Testis (tissue), 3 donors: Measurements from ENCODE around the gene VSTM2B. TPM values are rescaled to one million over a fixed set of nuclear protein-coding genes. Genes with fewer than 3 reads are reported as not detected.
"Not testable (repeated sequence)": the region's sequence is repeated elsewhere in the genome, so short reads cannot be mapped to it uniquely, and the experiment has no call there.

Experiments
- DNase-seq: peaks from one replicate; pipeline ENCODE4 v3.0.0-alpha.2; 2019
- H3K27ac ChIP-seq, 2 donors: fragments of 200-600 bp; sonication (generic); one replicate each; pipeline ENCODE4 v1.5.1; 2019
- H3K27me3 ChIP-seq: fragments of 200-600 bp; sonication (generic); one replicate; pipeline ENCODE4 v1.5.1; 2019
- H3K36me3 ChIP-seq: fragments of 200-600 bp; sonication (generic); one replicate; pipeline ENCODE4 v1.5.1; 2017; ENCODE audit warnings: low read depth; ENCODE audit errors: missing control alignments
- H3K4me1 ChIP-seq: fragments of 200-600 bp; sonication (generic); one replicate; pipeline ENCODE4 v1.5.1; 2019
- H3K4me3 ChIP-seq, 2 donors: fragments of 200-600 bp; sonication (generic); one replicate each; pipeline ENCODE4 v1.5.1; 2017 to 2019
- H3K9me3 ChIP-seq: fragments of 200-600 bp; sonication (generic); one replicate; pipeline ENCODE4 v1.5.1; 2017
- CTCF ChIP-seq, 3 experiments: fragments of 450-650 bp in 2 of 3; fragments of 200-600 bp in 1 of 3; sonication (generic) in 1 of 3; IDR thresholded peaks; one replicate each; pipeline ENCODE4 v1.5.1; 2016 to 2019; ENCODE audit warnings: antibody characterized with exemption in 3 of 3, mild to moderate bottlenecking in 2 of 3, moderate library complexity in 1 of 3
- POLR2A ChIP-seq: fragments of 450-650 bp; IDR thresholded peaks from one replicate; pipeline ENCODE4 v1.6.1; 2017; ENCODE audit warnings: antibody characterized with exemption, mild to moderate bottlenecking, moderate library complexity
- WGBS, 2 donors: methylation state at CpG; one replicate each; pipeline ENCODE4 v1.1.5; 2018; 5-methylcytosine and 5-hydroxymethylcytosine counted together
- intact Hi-C: fragments of 100-400 bp; cut with DNase I; formaldehyde crosslinking; loops from one replicate; pipeline ENCODE4 v1.15.1; 2023; ENCODE audit warnings: low total_unique reads
- polyA plus RNA-seq: library from polyadenylated mRNA; stranded (reverse); fragments of 350-450 nt; fragmentation: Illumina TruSeq; extraction: RNeasy Lipid Tissue Mini Kit (QIAGEN cat#74804); gene quantifications from one replicate; pipeline ENCODE4 v1.2.3, GENCODE V29; 2014; ENCODE audit warnings: low read depth, low replicate concordance; ENCODE audit not compliant: insufficient read depth
- total RNA-seq, 2 donors: library from RNA; depleted of rRNA; stranded (reverse); fragments of >200 nt; gene quantifications; one replicate each; pipeline ENCODE4 v1.2.3, GENCODE V29; 2016

VSTM2B gene
- total and polyA plus RNA-seq, 3 donors from 2014 or later = 0.50 to 0.62 TPM; not detected in 1

GRCh38 chr19:29542776-29543175, 17.0 kb downstream of the VSTM2B start:
- intact Hi-C loops = no loop called here

GRCh38 chr19:29543381-29543780, 17.6 kb downstream of the VSTM2B start:
- WGBS, 2 donors = 72 to 84% methylated on average over 2 of the region's 2 CpGs
- no peak overlapping the region for H3K27ac ChIP-seq

More at GRCh38 chr19:29542776-29543175, 17.0 kb downstream of the VSTM2B start:
- Histone ChIP-seq H3K9me3 (no peaks in the 10 kb centered on the region), H3K36me3 (no peaks in the 10 kb centered on the region), H3K27ac (no peak overlapping the region), H3K27me3 (no peaks in the 10 kb centered on the region), H3K4me3 (no peak overlapping the region), H3K4me1 (no peaks in the 10 kb centered on the region)
- 67 to 75% methylated on average over 3 of the region's 3 CpGs for WGBS, 2 donors
- no peak for TF ChIP-seq CTCF (IDR thresholded peaks at IDR 0.05)
- TF ChIP-seq POLR2A = no peak
- no peak for DNase-seq

GRCh38 chr19:29544656-29545360, 19.0 kb downstream of the VSTM2B start:
- DNase-seq = no peak
- 84 to 88% methylated on average over 12 to 15 of the region's 15 CpGs for WGBS, 2 donors
- TF ChIP-seq CTCF (IDR thresholded peaks at IDR 0.05) (no peak), POLR2A (no peak)
- Histone ChIP-seq H3K36me3 (no peaks in the 10 kb centered on the region), H3K9me3 (no peaks in the 10 kb centered on the region), H3K27me3 (no peaks in the 10 kb centered on the region), H3K27ac (no peak overlapping the region), H3K4me1 (no peaks in the 10 kb centered on the region), H3K4me3 (no peak overlapping the region)
- intact Hi-C loops = no loop called here

More at GRCh38 chr19:29543381-29543780, 17.6 kb downstream of the VSTM2B start:
- Histone ChIP-seq H3K4me3 (no peak overlapping the region), H3K36me3 (no peaks in the 10 kb centered on the region), H3K4me1 (no peaks in the 10 kb centered on the region), H3K9me3 (no peaks in the 10 kb centered on the region), H3K27me3 (no peaks in the 10 kb centered on the region)
- DNase-seq = no peak
- TF ChIP-seq CTCF (IDR thresholded peaks at IDR 0.05) = no peak
- TF ChIP-seq POLR2A = no peak
- intact Hi-C loops = no loop called here

- H3K27me3 ChIP-seq, H3K9me3 ChIP-seq, H3K4me3 ChIP-seq, H3K27ac ChIP-seq, H3K36me3 ChIP-seq, DNase-seq, H3K4me1 ChIP-seq, intact Hi-C loops: not testable (repeated sequence)
- 88 to 95% methylated on average over 4 of the region's 4 CpGs for WGBS, 2 donors
Measured at GRCh38 chr19:29545447-29545846, 19.7 kb downstream of the VSTM2B start.

GRCh38 chr19:29545866-29546582, 20.2 kb downstream of the VSTM2B start:
- 79 to 81% methylated on average over 8 of the region's 8 CpGs for WGBS, 2 donors
- H3K27ac ChIP-seq = no peak overlapping the region
- DNase-seq = no peak
- no peaks in the 10 kb centered on the region for H3K27me3 ChIP-seq
- H3K9me3 ChIP-seq = no peaks in the 10 kb centered on the region
- intact Hi-C loops = no loop called here
- H3K4me1 ChIP-seq = no peaks in the 10 kb centered on the region
- H3K36me3 ChIP-seq = no peaks in the 10 kb centered on the region
- no peak overlapping the region for H3K4me3 ChIP-seq
- TF ChIP-seq POLR2A (no peak), CTCF (IDR thresholded peaks at IDR 0.05) (no peak)
